Prostate gland (tissue), 2 donors: Measurements from ENCODE around the gene CORO7. TPM values are rescaled to one million over a fixed set of nuclear protein-coding genes. Genes with fewer than 3 reads are reported as not detected.

Experiments
- DNase-seq: peaks from one replicate; pipeline ENCODE4 v3.0.0-alpha.2; 2019; ENCODE audit warnings: low spot score
- H3K27ac ChIP-seq, 2 donors: fragments of 200-600 bp; sonication (generic); 2 replicates each; pipeline ENCODE4 v1.5.1; 2017 to 2019
- H3K27me3 ChIP-seq: fragments of 200-600 bp; sonication (generic); replicated peaks from 2 replicates; pipeline ENCODE4 v1.5.1; 2019; ENCODE audit not compliant: insufficient read depth
- H3K36me3 ChIP-seq, 2 donors: fragments of 200-600 bp; sonication (generic); 1 replicate in 1 of 2; 2 replicates in 1 of 2; pipeline versions ENCODE4 v1.5.1 to v1.8.1; 2017 to 2019
- H3K4me1 ChIP-seq: fragments of 200-600 bp; sonication (generic); replicated peaks from 2 replicates; pipeline ENCODE4 v1.5.1; 2019
- H3K4me3 ChIP-seq, 2 donors: fragments of 200-600 bp; sonication (generic); 2 replicates each; pipeline ENCODE4 v1.5.1; 2017 to 2019
- H3K9me3 ChIP-seq: fragments of 200-600 bp; sonication (generic); 2 replicates; pipeline ENCODE4 v1.5.1; 2017
- POLR2A ChIP-seq: fragments of 450-650 bp; IDR thresholded peaks from one replicate; pipeline ENCODE4 v1.6.1; 2016; ENCODE audit warnings: antibody characterized with exemption, mild to moderate bottlenecking
- POLR2AphosphoS5 ChIP-seq: sonication (generic); formaldehyde crosslinking; IDR thresholded peaks from one replicate; pipeline ENCODE4 v1.6.1; 2017; ENCODE audit warnings: antibody characterized with exemption
- WGBS: methylation state at CpG from one replicate; pipeline ENCODE4 v1.1.5; 2018; 5-methylcytosine and 5-hydroxymethylcytosine counted together
- intact Hi-C: fragments of 100-400 bp; cut with DNase I; formaldehyde crosslinking; loops from one replicate; pipeline ENCODE4 v1.14.2; 2022
- total RNA-seq, 2 donors: library from RNA; depleted of rRNA; stranded (reverse); fragments of >200 nt; gene quantifications; one replicate each; pipeline ENCODE4 v1.1.0, GENCODE V29; 2016
- TF ChIP-seq, protein P1 (sequence below), 4 experiments: fragments of 200-600 bp in 2 of 4; fragments of 450-650 bp in 2 of 4; sonication (generic) in 2 of 4; IDR thresholded peaks; 1 replicate in 3 of 4; 2 replicates in 1 of 4; pipeline ENCODE4 v1.5.1; 2016 to 2019; ENCODE audit warnings: antibody characterized with exemption in 4 of 4, mild to moderate bottlenecking in 2 of 4, moderate library complexity in 2 of 4

Gene CORO7
- total RNA-seq, 2 donors from 2014 or later, result 24.1 to 122 TPM

GRCh38 chr16:4450430-4450829 lies 34.0 kb upstream of the CORO7 start:
- H3K4me1 ChIP-seq, result no peaks in the 10 kb centered on the region
- peaks cover 11 to 49% of the 10 kb centered on the region in 2 donors for H3K36me3 ChIP-seq
- intact Hi-C loops, result no loop called here
- no peaks in the 10 kb centered on the region for H3K27me3 ChIP-seq
- H3K27ac ChIP-seq, result no peak overlapping the region
- H3K4me3 ChIP-seq, result no peak overlapping the region
- DNase-seq, result no peak
- TF ChIP-seq POLR2A, result no peak
- TF ChIP-seq, protein P1, sequence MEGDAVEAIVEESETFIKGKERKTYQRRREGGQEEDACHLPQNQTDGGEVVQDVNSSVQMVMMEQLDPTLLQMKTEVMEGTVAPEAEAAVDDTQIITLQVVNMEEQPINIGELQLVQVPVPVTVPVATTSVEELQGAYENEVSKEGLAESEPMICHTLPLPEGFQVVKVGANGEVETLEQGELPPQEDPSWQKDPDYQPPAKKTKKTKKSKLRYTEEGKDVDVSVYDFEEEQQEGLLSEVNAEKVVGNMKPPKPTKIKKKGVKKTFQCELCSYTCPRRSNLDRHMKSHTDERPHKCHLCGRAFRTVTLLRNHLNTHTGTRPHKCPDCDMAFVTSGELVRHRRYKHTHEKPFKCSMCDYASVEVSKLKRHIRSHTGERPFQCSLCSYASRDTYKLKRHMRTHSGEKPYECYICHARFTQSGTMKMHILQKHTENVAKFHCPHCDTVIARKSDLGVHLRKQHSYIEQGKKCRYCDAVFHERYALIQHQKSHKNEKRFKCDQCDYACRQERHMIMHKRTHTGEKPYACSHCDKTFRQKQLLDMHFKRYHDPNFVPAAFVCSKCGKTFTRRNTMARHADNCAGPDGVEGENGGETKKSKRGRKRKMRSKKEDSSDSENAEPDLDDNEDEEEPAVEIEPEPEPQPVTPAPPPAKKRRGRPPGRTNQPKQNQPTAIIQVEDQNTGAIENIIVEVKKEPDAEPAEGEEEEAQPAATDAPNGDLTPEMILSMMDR (IDR thresholded peaks at IDR 0.05), result no peak
- no peak for TF ChIP-seq POLR2AphosphoS5
- 93% methylated on average over 14 of the region's 14 CpGs for WGBS
- H3K9me3 ChIP-seq, result no peaks in the 10 kb centered on the region

GRCh38 chr16:4443986-4444385 lies 27.6 kb upstream of the CORO7 start:
- intact Hi-C loops, result no loop called here
- TF ChIP-seq POLR2AphosphoS5 (no peak), POLR2A (no peak)
- TF ChIP-seq, protein P1 (IDR thresholded peaks at IDR 0.05), result no peak

GRCh38 chr16:4443271-4443670 lies 26.9 kb upstream of the CORO7 start:
- WGBS, result 68% methylated on average over 5 of the region's 5 CpGs
- peaks cover 21 to 38% of the 10 kb centered on the region in 2 donors for H3K36me3 ChIP-seq
- intact Hi-C loops, result no loop called here

More at GRCh38 chr16:4443986-4444385, 27.6 kb upstream of the CORO7 start:
- H3K27ac ChIP-seq, result no peak overlapping the region
- H3K4me3 ChIP-seq, result no peak overlapping the region
- no peaks in the 10 kb centered on the region for H3K9me3 ChIP-seq
- no peak for DNase-seq
- no peaks in the 10 kb centered on the region for H3K27me3 ChIP-seq
- no peaks in the 10 kb centered on the region for H3K4me1 ChIP-seq
- peaks cover 21 to 43% of the 10 kb centered on the region in 2 donors for H3K36me3 ChIP-seq
- whole genome bisulfite sequencing, result 87% methylated on average over 4 of the region's 4 CpGs

GRCh38 chr16:4442371-4442770 lies 26.0 kb upstream of the CORO7 start:
- no peaks in the 10 kb centered on the region for H3K4me1 ChIP-seq
- no peaks in the 10 kb centered on the region for H3K9me3 ChIP-seq
- no peak for DNase-seq
- H3K4me3 ChIP-seq, result no peak overlapping the region
- no peaks in the 10 kb centered on the region for H3K27me3 ChIP-seq
- peaks cover 21 to 35% of the 10 kb centered on the region in 2 donors for H3K36me3 ChIP-seq
- H3K27ac ChIP-seq, result no peak overlapping the region
- WGBS, result 93% methylated on average over 11 of the region's 11 CpGs
- intact Hi-C loops, result no loop called here
- TF ChIP-seq, protein P1 (IDR thresholded peaks at IDR 0.05), result no peak
- TF ChIP-seq POLR2AphosphoS5, result no peak
- no peak for TF ChIP-seq POLR2A

More at GRCh38 chr16:4443271-4443670, 26.9 kb upstream of the CORO7 start:
- Histone ChIP-seq H3K9me3 (no peaks in the 10 kb centered on the region), H3K27me3 (no peaks in the 10 kb centered on the region), H3K4me1 (no peaks in the 10 kb centered on the region), H3K4me3 (no peak overlapping the region), H3K27ac (no peak overlapping the region)
- DNase-seq, result no peak
- TF ChIP-seq, protein P1 (IDR thresholded peaks at IDR 0.05), result no peak
- no peak for TF ChIP-seq POLR2A
- no peak for TF ChIP-seq POLR2AphosphoS5

DNA sequence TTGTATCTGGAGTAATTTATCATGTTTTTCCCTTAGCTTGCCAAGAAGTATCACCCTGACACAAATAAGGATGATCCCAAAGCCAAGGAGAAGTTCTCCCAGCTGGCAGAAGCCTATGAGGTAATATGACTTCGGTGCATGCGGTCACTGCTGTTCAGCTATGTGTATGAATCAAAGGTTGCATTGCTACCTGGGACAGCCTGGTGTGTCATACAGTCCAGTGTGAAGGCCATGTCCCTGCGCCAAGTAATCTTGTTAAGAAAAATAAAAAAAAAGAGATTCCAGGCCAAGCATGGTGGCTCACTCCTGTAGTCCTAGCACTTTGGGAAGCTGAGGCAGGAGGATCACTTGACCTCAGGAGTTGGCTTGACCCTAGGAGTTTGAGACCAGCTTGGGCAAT lies 21.0 kb upstream of the CORO7 start:
- peaks cover 1 to 3% of the 10 kb centered on the region in 2 donors for H3K36me3 ChIP-seq
- no peak for DNase-seq
- intact Hi-C loops, result no loop called here
- no peaks in the 10 kb centered on the region for H3K4me1 ChIP-seq
- no peaks in the 10 kb centered on the region for H3K27me3 ChIP-seq
- H3K4me3 ChIP-seq, result no peak overlapping the region
- 94% methylated on average over 3 of the region's 3 CpGs for WGBS
- H3K27ac ChIP-seq, result no peak overlapping the region
- H3K9me3 ChIP-seq, result no peaks in the 10 kb centered on the region
- TF ChIP-seq, protein P1 (IDR thresholded peaks at IDR 0.05), result no peak
- TF ChIP-seq POLR2AphosphoS5 (no peak), POLR2A (no peak)
